ENCODE measurements around the gene KCNQ1.

The KCNQ1 gene

DNA sequence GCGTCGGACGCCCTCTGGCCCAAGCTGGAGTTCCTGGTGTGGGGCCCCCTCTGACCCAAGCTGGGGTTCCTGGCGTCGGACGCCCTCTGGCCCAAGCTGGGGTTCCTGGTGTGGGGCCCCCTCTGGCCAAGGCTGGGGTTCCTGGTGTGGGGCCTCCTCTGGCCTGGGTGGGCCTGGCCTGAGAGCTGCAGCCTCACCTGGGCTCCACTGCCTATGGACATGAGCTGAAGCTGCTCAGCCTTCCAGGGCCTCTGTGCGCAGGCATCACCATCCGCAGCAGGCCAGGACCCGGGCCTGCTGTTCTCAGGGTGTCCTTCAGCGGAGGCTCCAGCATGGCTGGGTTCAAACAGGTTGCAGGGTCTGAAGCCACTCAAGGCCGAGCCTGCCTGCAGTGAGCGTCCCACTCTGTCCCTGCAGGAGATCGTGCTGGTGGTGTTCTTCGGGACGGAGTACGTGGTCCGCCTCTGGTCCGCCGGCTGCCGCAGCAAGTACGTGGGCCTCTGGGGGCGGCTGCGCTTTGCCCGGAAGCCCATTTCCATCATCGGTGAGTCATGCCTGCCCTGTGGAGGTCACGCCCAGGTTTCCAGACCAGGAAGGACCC is 125.5 kb downstream of the KCNQ1 start:
- TF ChIP-seq, protein P1, sequence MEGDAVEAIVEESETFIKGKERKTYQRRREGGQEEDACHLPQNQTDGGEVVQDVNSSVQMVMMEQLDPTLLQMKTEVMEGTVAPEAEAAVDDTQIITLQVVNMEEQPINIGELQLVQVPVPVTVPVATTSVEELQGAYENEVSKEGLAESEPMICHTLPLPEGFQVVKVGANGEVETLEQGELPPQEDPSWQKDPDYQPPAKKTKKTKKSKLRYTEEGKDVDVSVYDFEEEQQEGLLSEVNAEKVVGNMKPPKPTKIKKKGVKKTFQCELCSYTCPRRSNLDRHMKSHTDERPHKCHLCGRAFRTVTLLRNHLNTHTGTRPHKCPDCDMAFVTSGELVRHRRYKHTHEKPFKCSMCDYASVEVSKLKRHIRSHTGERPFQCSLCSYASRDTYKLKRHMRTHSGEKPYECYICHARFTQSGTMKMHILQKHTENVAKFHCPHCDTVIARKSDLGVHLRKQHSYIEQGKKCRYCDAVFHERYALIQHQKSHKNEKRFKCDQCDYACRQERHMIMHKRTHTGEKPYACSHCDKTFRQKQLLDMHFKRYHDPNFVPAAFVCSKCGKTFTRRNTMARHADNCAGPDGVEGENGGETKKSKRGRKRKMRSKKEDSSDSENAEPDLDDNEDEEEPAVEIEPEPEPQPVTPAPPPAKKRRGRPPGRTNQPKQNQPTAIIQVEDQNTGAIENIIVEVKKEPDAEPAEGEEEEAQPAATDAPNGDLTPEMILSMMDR (IDR thresholded peaks at IDR 0.05; ENCODE audit: insufficient read depth, low read depth, low read length, missing control alignments) = no peak
- no peak overlapping the region for H3K4me3 ChIP-seq (ENCODE audit: low read length)
- DNase-seq (ENCODE audit: low read depth) = no peak

DNA sequence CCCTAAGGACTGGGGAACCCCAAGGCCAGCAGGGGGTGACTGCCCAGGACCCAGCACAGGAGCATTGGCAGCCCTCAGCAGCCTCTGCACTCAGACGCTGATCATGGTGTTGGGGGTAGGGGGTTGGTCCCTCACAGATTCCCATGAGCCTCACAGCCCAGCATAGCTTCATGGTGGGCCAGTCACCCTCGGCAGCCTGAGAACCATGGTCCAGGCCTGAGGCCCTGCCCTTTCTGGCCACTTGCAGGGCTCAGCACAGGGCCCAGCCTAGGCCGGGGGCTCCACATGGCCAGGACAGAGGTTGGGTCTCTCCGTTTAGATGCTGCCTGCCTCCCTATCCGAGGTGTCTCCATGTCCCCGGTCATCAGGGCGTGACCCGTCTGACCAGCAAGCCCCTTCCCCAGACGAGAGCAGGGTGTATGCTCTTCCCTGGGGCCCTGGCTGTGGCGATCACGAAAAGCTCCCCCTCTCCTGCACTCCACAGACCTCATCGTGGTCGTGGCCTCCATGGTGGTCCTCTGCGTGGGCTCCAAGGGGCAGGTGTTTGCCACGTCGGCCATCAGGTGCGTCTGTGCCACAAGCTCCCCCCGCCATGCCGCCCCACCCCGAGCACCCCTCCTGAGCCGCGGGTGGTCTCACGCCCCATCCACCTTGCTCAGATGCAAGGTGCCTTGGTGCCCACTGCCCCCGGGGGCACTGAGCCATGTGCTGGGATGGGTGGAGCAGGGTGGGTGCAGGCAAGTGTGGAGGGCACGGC is 126.2 kb downstream of the KCNQ1 start:
- TF ChIP-seq, protein P1 (IDR thresholded peaks at IDR 0.05; ENCODE audit: insufficient read depth, low read depth, low read length, missing control alignments) = no peak
- no peak overlapping the region for H3K4me3 ChIP-seq (ENCODE audit: low read length)
- DNase-seq (ENCODE audit: low read depth) = no peak

DNA sequence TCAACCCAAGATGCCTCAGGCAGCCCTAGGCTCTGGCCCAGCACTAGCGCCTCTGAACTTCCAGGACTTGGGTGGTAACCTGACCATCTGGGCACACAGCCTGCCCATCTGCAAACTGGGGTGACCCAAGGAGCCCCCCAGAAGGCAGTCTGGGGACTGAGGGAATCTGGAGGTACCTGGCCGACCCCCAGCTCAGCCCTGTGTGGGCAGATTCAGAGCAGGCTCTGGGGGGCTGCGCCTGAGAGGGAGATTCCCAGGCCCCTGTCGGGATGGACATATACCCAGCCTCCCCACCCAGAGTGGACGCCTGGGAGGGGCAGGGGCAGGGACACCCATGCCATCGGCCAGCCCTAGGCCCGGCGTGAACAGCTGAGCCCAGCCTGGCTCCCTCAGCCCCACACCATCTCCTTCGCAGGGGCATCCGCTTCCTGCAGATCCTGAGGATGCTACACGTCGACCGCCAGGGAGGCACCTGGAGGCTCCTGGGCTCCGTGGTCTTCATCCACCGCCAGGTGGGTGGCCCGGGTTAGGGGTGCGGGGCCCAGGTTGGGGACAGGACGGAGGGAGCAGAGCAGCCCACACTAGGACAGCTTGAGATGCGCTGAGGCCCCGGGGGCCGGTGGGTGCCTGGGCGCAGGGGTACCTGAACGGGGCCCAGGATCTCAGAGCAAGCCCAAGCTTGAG is 126.9 kb downstream of the KCNQ1 start:
- no peak for DNase-seq (ENCODE audit: low read depth)
- H3K4me3 ChIP-seq (ENCODE audit: low read length) = no peak overlapping the region
- TF ChIP-seq, protein P1 (IDR thresholded peaks at IDR 0.05; ENCODE audit: insufficient read depth, low read depth, low read length, missing control alignments) = no peak

DNA sequence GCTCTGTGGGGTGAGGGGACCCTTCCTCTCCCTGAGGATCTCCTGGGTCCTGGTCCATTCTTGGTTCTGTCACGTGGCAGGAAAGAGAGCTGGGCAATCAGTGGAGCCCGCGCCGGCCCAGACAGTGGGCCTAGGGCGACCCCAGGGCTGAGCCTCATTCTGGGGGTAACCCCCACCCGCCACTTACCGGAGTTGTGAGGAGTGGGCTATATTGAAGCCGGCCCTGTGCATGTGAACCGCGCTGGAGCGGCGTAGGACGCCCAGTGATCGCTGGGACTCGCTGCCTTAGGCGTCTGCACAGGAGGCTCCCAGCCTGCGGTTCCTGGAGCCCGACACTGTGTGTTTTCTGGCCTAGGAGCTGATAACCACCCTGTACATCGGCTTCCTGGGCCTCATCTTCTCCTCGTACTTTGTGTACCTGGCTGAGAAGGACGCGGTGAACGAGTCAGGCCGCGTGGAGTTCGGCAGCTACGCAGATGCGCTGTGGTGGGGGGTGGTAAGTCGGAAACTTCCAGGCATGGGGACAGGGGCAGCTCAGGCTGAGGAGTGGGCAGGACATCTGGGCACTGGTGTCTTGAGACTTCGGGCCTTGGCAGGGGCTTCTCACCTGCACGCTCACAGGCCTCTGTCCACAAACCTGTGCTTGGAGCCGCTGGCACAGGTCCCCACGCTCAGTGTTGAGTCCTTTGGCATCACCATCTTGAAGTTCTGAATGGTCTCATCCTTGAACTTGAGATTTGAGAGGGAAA is 127.9 kb downstream of the KCNQ1 start:
- no peak for DNase-seq (ENCODE audit: low read depth)
- TF ChIP-seq, protein P1 (IDR thresholded peaks at IDR 0.05; ENCODE audit: insufficient read depth, low read depth, low read length, missing control alignments) = no peak
- no peak overlapping the region for H3K4me3 ChIP-seq (ENCODE audit: low read length)

DNA sequence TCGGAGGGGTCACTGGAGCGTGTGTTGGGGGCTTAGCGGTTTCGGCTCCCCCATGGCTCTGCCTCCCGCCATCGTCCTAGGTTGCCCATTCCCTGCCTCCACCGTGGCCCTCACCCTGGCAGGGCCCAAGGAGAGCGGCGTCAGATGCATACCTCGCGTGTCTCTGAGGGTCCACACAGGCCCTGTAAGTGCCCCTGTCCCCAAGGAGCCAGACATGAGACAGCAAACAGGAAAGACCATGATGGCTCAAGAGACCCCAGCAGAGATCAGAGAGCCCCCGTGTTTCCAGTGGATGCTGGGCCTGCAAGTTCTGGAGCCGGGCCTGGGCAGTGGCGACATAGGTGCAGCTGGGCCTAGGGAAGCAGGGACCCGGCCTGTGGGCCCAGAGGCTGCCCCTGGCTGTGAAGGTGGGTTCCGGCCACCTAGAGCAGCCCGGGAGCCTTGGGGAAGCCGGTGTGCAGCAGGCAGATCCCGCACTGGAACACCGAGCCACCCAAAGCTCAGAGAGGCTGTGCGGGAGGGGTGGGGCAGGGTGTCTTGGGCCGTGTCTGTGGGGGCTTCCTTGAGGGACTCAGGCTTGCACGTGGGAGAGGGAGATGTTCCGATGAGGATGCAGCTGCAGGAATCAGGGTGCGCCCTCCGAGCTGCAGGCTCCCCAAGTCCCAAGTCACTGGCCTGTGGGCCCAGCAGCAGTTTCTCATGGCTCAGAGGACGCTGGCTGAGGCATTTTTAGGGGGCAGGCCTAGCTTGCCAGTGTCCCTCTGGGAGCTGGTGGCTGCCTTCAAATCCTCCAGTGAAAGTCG is 128.6 kb downstream of the KCNQ1 start:
- no peak for DNase-seq (ENCODE audit: low read depth)
- no peak overlapping the region for H3K4me3 ChIP-seq (ENCODE audit: low read length)
- TF ChIP-seq, protein P1 (IDR thresholded peaks at IDR 0.05; ENCODE audit: insufficient read depth, low read depth, low read length, missing control alignments) = no peak

DNA sequence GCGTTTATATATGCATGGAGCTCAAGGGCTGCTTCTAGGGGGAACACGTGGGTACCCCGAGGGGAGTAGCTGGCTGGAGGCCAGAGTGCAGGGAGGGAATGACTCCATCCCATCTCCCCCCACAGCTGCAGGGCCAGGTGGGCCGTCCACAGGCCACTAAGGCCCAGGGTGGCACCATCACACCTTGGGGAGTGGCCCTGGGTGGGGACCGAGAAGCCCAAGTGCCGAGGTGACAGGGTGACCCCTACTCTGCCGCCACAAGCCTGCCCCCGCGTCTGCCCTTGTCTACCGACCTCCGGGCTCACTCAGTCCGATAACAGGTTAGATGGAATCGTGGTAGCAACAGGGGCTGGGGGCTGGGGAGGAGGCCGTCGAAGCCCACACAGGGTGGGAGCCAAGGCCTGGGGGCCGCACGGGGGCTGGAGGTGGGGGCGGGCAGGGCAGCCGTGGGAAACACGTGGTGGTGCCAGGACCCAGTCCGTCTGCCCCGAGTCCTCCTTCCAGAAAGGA is 129.3 kb downstream of the KCNQ1 start:
- TF ChIP-seq, protein P1 (IDR thresholded peaks at IDR 0.05; ENCODE audit: insufficient read depth, low read depth, low read length, missing control alignments) = no peak
- no peak overlapping the region for H3K4me3 ChIP-seq (ENCODE audit: low read length)
- DNase-seq (ENCODE audit: low read depth) = no peak

All from epithelial cell of esophagus (primary cell).